Fibroblast of mammary gland (primary cell): Measurements from ENCODE around the gene HDAC5.
"Not testable (repeated sequence)": the region's sequence is repeated elsewhere in the genome, so short reads cannot be mapped to it uniquely, and the experiment has no call there.

Experiments
- DNase-seq: peaks from one replicate; pipeline ENCODE4 v3.0.0-alpha.2; 2010; ENCODE audit warnings: low read depth
- H3K4me3 ChIP-seq: 2 replicates; pipeline ENCODE4 v1.5.1; 2011; ENCODE audit warnings: low read depth, mild to moderate bottlenecking, low read length, moderate library complexity; ENCODE audit not compliant: control insufficient read depth
- TF ChIP-seq, protein P1 (sequence below): conservative IDR thresholded peaks from 2 replicates; pipeline ENCODE4 v1.5.1; 2011; ENCODE audit warnings: low read depth, low read length, inconsistent platforms; ENCODE audit not compliant: control insufficient read depth, insufficient read depth

Gene HDAC5

DNA sequence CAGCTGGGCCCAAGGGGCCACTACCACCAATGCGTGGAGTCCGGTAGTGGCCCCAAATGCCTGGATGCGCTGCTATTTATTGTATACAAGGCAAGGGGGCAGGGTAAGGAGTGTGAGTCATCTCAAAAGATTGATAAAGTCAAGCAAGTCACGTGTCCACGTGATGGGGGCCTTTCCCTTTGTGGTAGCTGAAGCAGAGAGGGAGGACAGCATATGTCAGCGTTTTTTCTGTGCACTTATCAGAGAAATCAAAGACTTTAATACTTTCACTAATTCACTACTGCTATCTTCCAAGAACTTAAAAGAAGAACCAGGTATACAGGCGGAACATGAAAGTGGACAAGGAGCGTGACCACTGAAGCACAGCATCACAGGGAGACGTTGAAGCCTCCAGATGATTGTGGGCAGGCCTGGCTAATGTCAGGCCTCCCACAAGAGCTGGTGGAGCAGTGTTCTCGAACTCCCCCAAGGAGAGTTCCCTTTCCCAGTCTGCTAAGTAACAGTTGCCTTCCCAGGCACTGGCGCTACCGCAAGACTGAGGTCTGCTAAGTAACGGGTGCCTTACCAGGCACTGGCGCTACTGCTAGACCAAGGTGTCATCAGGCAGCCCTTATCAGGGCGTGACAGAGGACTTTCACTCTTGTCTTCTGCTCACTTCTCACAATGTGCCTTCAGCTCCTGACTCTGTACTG, 36.2 kb upstream of the HDAC5 start:
- TF ChIP-seq, protein P1, sequence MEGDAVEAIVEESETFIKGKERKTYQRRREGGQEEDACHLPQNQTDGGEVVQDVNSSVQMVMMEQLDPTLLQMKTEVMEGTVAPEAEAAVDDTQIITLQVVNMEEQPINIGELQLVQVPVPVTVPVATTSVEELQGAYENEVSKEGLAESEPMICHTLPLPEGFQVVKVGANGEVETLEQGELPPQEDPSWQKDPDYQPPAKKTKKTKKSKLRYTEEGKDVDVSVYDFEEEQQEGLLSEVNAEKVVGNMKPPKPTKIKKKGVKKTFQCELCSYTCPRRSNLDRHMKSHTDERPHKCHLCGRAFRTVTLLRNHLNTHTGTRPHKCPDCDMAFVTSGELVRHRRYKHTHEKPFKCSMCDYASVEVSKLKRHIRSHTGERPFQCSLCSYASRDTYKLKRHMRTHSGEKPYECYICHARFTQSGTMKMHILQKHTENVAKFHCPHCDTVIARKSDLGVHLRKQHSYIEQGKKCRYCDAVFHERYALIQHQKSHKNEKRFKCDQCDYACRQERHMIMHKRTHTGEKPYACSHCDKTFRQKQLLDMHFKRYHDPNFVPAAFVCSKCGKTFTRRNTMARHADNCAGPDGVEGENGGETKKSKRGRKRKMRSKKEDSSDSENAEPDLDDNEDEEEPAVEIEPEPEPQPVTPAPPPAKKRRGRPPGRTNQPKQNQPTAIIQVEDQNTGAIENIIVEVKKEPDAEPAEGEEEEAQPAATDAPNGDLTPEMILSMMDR = no peak
- no peak overlapping the region for H3K4me3 ChIP-seq
- DNase-seq = peak; percentile 16

- no peak overlapping the region for H3K4me3 ChIP-seq
- TF ChIP-seq, protein P1 = no peak
- no peak for DNase-seq
These were observed 32.0 kb upstream of the HDAC5 start for GRCh38 chr17:44155488-44155887.

DNA sequence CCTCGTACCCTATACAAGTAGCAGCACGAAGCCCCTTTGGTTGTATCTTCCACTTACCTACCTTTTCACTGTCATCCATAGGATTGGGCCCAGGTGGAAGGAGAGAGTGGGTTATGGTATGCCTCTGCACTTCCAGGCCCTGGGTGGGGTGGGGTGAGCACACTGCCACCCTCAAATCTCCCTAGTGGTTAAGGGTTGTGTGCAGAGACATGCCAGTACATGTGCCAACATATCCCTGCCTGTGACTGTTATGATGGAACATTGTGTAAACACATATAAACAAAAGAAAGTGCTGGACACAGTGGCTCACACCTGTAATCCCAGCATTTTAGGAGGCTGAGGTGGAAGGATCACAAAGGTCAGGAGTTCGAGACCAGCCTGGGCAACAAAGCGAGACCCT, 29.4 kb upstream of the HDAC5 start:
- no peak for DNase-seq
- H3K4me3 ChIP-seq = no peak overlapping the region
- TF ChIP-seq, protein P1 = no peak

GRCh38 chr17:44149750-44150329, 26.4 kb upstream of the HDAC5 start:
- H3K4me3 ChIP-seq = no peak overlapping the region
- DNase-seq = no peak
- TF ChIP-seq, protein P1 = no peak

GRCh38 chr17:44149066-44149465, 25.6 kb upstream of the HDAC5 start:
- not testable (repeated sequence) for H3K4me3 ChIP-seq, DNase-seq

- TF ChIP-seq, protein P1 = no peak
These were observed 24.4 kb upstream of the HDAC5 start for GRCh38 chr17:44147812-44148211.

DNA sequence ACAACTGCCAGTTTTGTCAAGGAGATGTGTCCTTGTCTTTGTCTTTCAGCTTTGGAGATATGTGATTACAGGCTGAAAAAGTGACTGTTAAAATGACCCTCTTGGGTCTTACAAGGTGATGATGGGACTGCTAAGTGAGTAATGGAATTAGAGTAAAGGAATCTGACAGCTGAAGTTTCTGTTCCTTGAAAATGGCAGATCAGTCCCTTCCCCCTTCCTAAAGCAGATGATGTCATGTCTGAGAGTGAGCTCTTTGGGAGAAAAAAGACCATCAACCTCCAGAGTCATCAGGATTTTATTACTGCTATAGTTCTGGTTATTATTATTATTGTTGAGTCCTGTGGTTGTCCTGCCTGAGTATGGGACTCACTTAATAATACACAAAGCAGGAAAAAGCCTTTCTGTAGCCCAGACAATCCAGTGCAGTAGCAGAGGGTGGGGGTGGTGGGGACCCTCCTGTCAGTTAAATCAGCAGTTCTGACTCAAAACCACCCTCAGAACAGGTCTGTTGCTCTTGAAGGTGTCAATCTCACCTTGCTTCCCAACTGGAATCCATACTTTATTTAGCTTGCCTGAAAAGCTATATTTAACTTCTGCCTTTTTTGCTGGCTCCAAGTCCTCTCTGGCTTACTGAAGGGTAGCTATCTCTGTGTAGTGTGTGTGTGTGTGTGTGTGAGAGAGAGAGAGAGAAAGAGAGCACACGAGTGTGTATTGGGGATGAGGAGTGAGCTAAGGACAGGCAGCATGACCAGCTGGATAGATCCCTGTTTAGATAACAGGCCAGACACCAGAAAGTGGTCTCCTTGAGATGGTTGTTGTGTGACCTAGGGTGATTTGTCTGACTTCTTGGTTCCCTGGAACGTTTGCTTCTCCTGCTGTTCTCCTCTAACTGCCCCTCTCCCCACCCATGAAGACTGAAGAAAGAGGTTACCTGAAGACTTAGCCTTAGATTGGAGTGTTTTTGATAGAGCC, 23.2 kb upstream of the HDAC5 start:
- H3K4me3 ChIP-seq = no peak overlapping the region
- TF ChIP-seq, protein P1 = no peak
- no peak for DNase-seq

More at GRCh38 chr17:44147812-44148211, 24.4 kb upstream of the HDAC5 start:
- no peak overlapping the region for H3K4me3 ChIP-seq
- DNase-seq = no peak
